ENCODE data around the gene MAGEA4. TPM values are rescaled to one million over a fixed set of nuclear protein-coding genes. Genes with fewer than 3 reads are reported as not detected.

MAGEA4 gene
- total RNA-seq, 2 donors from 2014 or later: not detected

- Mint-ChIP-seq H3K27me3 (ENCODE audit: insufficient read depth) (no peaks in the 10 kb centered on the region), H3K27ac (no peak overlapping the region), H3K36me3 (ENCODE audit: low read depth) (no peaks in the 10 kb centered on the region), H3K4me1 (no peaks in the 10 kb centered on the region), H3K9me3 (peaks cover 52% of the 10 kb centered on the region), H3K4me3 (no peak overlapping the region)
- Histone ChIP-seq H3K9me3 (ENCODE audit: control insufficient read depth, low read length) (no peaks in the 10 kb centered on the region), H3K4me1 (ENCODE audit: control insufficient read depth, insufficient read depth, low read length) (no peaks in the 10 kb centered on the region), H3K9ac (ENCODE audit: extremely low read depth, low read length, poor library complexity, severe bottlenecking) (no peak overlapping the region), H3K27me3 (ENCODE audit: control insufficient read depth, insufficient read depth, low read length, poor library complexity, severe bottlenecking) (no peaks in the 10 kb centered on the region), H3K4me3 (ENCODE audit: low read length) (no peak overlapping the region), H3K27ac (ENCODE audit: low read depth, low read length) (no peak overlapping the region), H3K36me3 (ENCODE audit: control insufficient read depth, insufficient read depth, low read length) (no peaks in the 10 kb centered on the region)
- no peak for TF ChIP-seq CTCF (conservative IDR thresholded peaks at IDR 0.05)
- no peak for DNase-seq
- WGBS, 2 experiments (ENCODE audit: insufficient coverage in 1 of 2, insufficient read length in 1 of 2): 85 to 100% methylated on average over 1 to 2 of the region's 2 CpGs
Measured at GRCh38 chrX:151873096-151873495, 39.6 kb upstream of the MAGEA4 start.

- Histone ChIP-seq H3K9ac (ENCODE audit: extremely low read depth, low read length, poor library complexity, severe bottlenecking) (no peak overlapping the region), H3K4me3 (ENCODE audit: low read length) (no peak overlapping the region), H3K9me3 (ENCODE audit: control insufficient read depth, low read length) (no peaks in the 10 kb centered on the region), H3K4me1 (ENCODE audit: control insufficient read depth, insufficient read depth, low read length) (no peaks in the 10 kb centered on the region), H3K36me3 (ENCODE audit: control insufficient read depth, insufficient read depth, low read length) (no peaks in the 10 kb centered on the region), H3K27ac (ENCODE audit: low read depth, low read length) (no peak overlapping the region), H3K27me3 (ENCODE audit: control insufficient read depth, insufficient read depth, low read length, poor library complexity, severe bottlenecking) (no peaks in the 10 kb centered on the region)
- WGBS, 2 experiments (ENCODE audit: insufficient coverage in 1 of 2, insufficient read length in 1 of 2): 68 to 88% methylated on average over 3 to 5 of the region's 5 CpGs
- no peaks in the 10 kb centered on the region for H3K36me3 Mint-ChIP-seq (ENCODE audit: low read depth)
- no peak overlapping the region for H3K27ac Mint-ChIP-seq
- H3K9me3 Mint-ChIP-seq: peaks cover 64% of the 10 kb centered on the region
- H3K4me3 Mint-ChIP-seq: no peak overlapping the region
- H3K27me3 Mint-ChIP-seq (ENCODE audit: insufficient read depth): no peaks in the 10 kb centered on the region
- DNase-seq: no peak
- no peaks in the 10 kb centered on the region for H3K4me1 Mint-ChIP-seq
- no peak for TF ChIP-seq CTCF (conservative IDR thresholded peaks at IDR 0.05)
Measured at GRCh38 chrX:151875270-151876026, 37.2 kb upstream of the MAGEA4 start.

- no peaks in the 10 kb centered on the region for H3K9me3 ChIP-seq (ENCODE audit: control insufficient read depth, low read length)
- H3K9me3 Mint-ChIP-seq: peaks cover 64% of the 10 kb centered on the region
- H3K9ac ChIP-seq (ENCODE audit: extremely low read depth, low read length, poor library complexity, severe bottlenecking): no peak overlapping the region
- H3K36me3 Mint-ChIP-seq (ENCODE audit: low read depth): no peaks in the 10 kb centered on the region
- no peaks in the 10 kb centered on the region for H3K36me3 ChIP-seq (ENCODE audit: control insufficient read depth, insufficient read depth, low read length)
- H3K4me1 ChIP-seq (ENCODE audit: control insufficient read depth, insufficient read depth, low read length): no peaks in the 10 kb centered on the region
- no peak overlapping the region for H3K27ac ChIP-seq (ENCODE audit: low read depth, low read length)
- H3K4me1 Mint-ChIP-seq: no peaks in the 10 kb centered on the region
- no peak overlapping the region for H3K4me3 ChIP-seq (ENCODE audit: low read length)
- H3K4me3 Mint-ChIP-seq: no peak overlapping the region
- H3K27ac Mint-ChIP-seq: no peak overlapping the region
- no peaks in the 10 kb centered on the region for H3K27me3 Mint-ChIP-seq (ENCODE audit: insufficient read depth)
- 96 to 100% methylated on average over 5 to 6 of the region's 8 CpGs for WGBS, 2 experiments (ENCODE audit: insufficient coverage in 1 of 2, insufficient read length in 1 of 2)
- no peak for DNase-seq
- H3K27me3 ChIP-seq (ENCODE audit: control insufficient read depth, insufficient read depth, low read length, poor library complexity, severe bottlenecking): no peaks in the 10 kb centered on the region
- TF ChIP-seq CTCF (conservative IDR thresholded peaks at IDR 0.05): no peak
Measured at GRCh38 chrX:151878574-151878973, 34.1 kb upstream of the MAGEA4 start.

Measured in endodermal cell (in vitro differentiated cells).